ENCODE measurements around the gene ADAMTS7.
"Not testable (repeated sequence)": the region's sequence is repeated elsewhere in the genome, so short reads cannot be mapped to it uniquely, and the experiment has no call there.

GRCh38 chr15:78765154-78765860 is 46.0 kb downstream of the ADAMTS7 start:
- not testable (repeated sequence) for TF ChIP-seq ZNF24, ZNF513, ZBTB21, CTCF, ZNF548, PRDM4 (tag by site-specific recombination; IDR thresholded peaks at IDR 0.05)
